PC-9 (cell line): ENCODE measurements around the gene DUOXA1. TPM values are rescaled to one million over a fixed set of nuclear protein-coding genes. Genes with fewer than 3 reads are reported as not detected.

Source experiments
- Bru-seq: library from RNA; stranded (reverse); fragments of 400-500 nt; gene quantifications from one replicate; lab custom pipeline; 2021; lab: Mats Ljungman, UMichigan
- BruChase-seq, 2 experiments: library from RNA; stranded (reverse); fragments of 400-500 nt; gene quantifications; one replicate each; lab custom pipeline; 2021; lab: Mats Ljungman, UMichigan
- BruUV-seq: library from RNA; stranded (reverse); fragments of 400-500 nt; replicated peaks from 2 replicates; lab custom pipeline; 2021; lab: Mats Ljungman, UMichigan
- CTCF ChIA-PET: fragments of 300-600 bp; sonication (Branson Sonifier 250); formaldehyde crosslinking; loops from one replicate; lab custom pipeline; 2022; ENCODE audit warnings: antibody characterized with exemption; lab: Charles Lee
- POLR2A ChIA-PET: fragments of 300-600 bp; sonication (Branson Sonifier 250); formaldehyde crosslinking; loops from one replicate; lab custom pipeline; 2022; ENCODE audit warnings: antibody characterized with exemption; ENCODE audit not compliant: unreplicated experiment; lab: Charles Lee
- DNase-seq, 2 experiments: peaks; one replicate each; pipeline versions ENCODE4 v3.0.0 to v3.0.0-alpha.2; 2015 to 2022; ENCODE audit warnings: mixed read lengths in 1 of 2
- H2AFZ ChIP-seq: fragments of 200-600 bp; sonication (generic); 2 replicates; pipeline ENCODE4 v1.8.1; 2017; ENCODE audit warnings: antibody characterized with exemption
- H3F3A ChIP-seq: fragments of 200-600 bp; sonication (generic); 2 replicates; pipeline ENCODE4 v1.8.1; 2017; ENCODE audit warnings: antibody characterized with exemption, mild to moderate bottlenecking, low read depth; ENCODE audit not compliant: insufficient read depth
- H3K27ac ChIP-seq: fragments of 200-600 bp; sonication (generic); 2 replicates; pipeline ENCODE4 v1.6.1; 2016; ENCODE audit warnings: mixed run types
- H3K27me3 ChIP-seq: fragments of 200-600 bp; sonication (generic); 2 replicates; pipeline ENCODE4 v1.6.1; 2016; ENCODE audit warnings: low read depth, mixed run types; ENCODE audit not compliant: insufficient read depth
- H3K36me3 ChIP-seq: fragments of 200-600 bp; sonication (generic); 2 replicates; pipeline ENCODE4 v1.6.1; 2016; ENCODE audit warnings: low read depth, mixed run types
- H3K4me1 ChIP-seq: fragments of 200-600 bp; sonication (generic); replicated peaks from 2 replicates; pipeline ENCODE4 v1.6.1; 2016; ENCODE audit warnings: mixed run types; ENCODE audit not compliant: insufficient read depth
- H3K4me2 ChIP-seq: fragments of 200-600 bp; sonication (generic); 2 replicates; pipeline ENCODE4 v1.6.1; 2017; ENCODE audit warnings: mixed run types
- H3K4me3 ChIP-seq: fragments of 200-600 bp; sonication (generic); 2 replicates; pipeline ENCODE4 v1.6.1; 2016; ENCODE audit warnings: mixed run types
- H3K79me2 ChIP-seq: fragments of 200-600 bp; sonication (generic); 2 replicates; pipeline ENCODE4 v1.6.1; 2017; ENCODE audit warnings: low read depth, mixed run types
- H3K9me2 ChIP-seq: fragments of 200-600 bp; sonication (generic); 2 replicates; pipeline ENCODE4 v1.8.1; 2017; ENCODE audit warnings: mild to moderate bottlenecking; ENCODE audit not compliant: insufficient read depth
- H3K9me3 ChIP-seq: fragments of 200-600 bp; sonication (generic); 2 replicates; pipeline ENCODE4 v1.8.1; 2016; ENCODE audit warnings: low read depth; ENCODE audit not compliant: insufficient read depth
- H4K20me1 ChIP-seq: fragments of 200-600 bp; sonication (generic); 2 replicates; pipeline ENCODE4 v1.8.1; 2017; ENCODE audit not compliant: insufficient read depth
- CTCF ChIP-seq: fragments of 200-600 bp; sonication (generic); conservative IDR thresholded peaks from 2 replicates; pipeline ENCODE4 v1.6.1; 2017; ENCODE audit warnings: mixed run types, antibody characterized with exemption, mild to moderate bottlenecking, moderate library complexity
- EZH2 ChIP-seq: fragments of 200-600 bp; sonication (generic); IDR thresholded peaks from 2 replicates; pipeline ENCODE4 v1.8.0; 2017; ENCODE audit warnings: antibody characterized with exemption, low read depth
- intact Hi-C: fragments of 100-400 bp; cut with micrococcal nuclease; formaldehyde crosslinking; loops from one replicate; pipeline ENCODE4 v1.10.0; 2022; ENCODE audit not compliant: unreplicated experiment
- long read RNA-seq: library from polyadenylated mRNA; stranded (forward); transcript quantifications from one replicate; pipeline ENCODE4 v2.0.0, GENCODE V29; 2022
- total RNA-seq: library from RNA; stranded (reverse); gene quantifications from 2 replicates; pipeline ENCODE4 v1.2.3, GENCODE V29; 2021

DUOXA1 gene
- 0.33 and 0.75 TPM in 2 replicates for total RNA-seq
- percentile 17 among the genes with signal in this experiment for Bru-seq, nascent RNA
- BruChase-seq, experiment 1, labeled RNA remaining after a 2-hour chase, result percentile 40 among the genes with signal in this experiment
- percentile 23 among the genes with signal in this experiment for BruChase-seq, experiment 2, labeled RNA remaining after a 6-hour chase
- long read RNA-seq, result 0 reads

DNA sequence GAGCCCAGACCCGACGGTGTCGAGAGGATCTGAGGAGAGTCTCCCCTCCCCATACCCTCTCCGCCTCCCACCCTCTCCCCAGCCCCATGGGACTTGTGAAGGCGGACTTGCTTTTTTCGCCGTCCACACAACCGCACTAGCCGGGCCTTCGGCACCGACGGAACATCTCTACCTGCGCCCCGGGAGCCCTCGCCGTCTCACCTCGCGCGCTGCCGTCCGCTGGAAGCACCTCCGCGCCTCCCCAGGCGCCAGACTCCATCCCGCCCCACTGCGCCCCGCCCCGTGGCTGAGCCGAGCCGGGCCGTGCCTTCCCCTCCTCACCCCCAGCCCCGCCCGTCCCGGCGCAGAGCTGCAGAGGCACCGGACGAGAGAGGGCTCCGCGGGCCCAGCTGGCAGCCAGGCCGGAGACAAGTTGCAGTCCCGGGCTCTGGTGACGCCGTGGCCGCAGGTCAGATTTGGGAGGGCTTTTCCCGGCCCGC is at the start of gene DUOXA1, which contains the start of gene DUOX1:
DUOXA1 (minus strand) TSS at position 229 of the 479 bp plus-strand sequence. CDS start 6,865 bp downstream, outside the sequence.
DUOX1 (plus strand) TSS at position 344 of the 479 bp plus-strand sequence. CDS start 1,973 bp downstream, outside the sequence.
- H3K27me3 ChIP-seq, result no peaks in the 10 kb centered on the region
- H3K36me3 ChIP-seq, result no peaks in the 10 kb centered on the region
- H4K20me1 ChIP-seq, result no peaks in the 10 kb centered on the region
- no peak within 1 kb of the TSS for H3K4me2 ChIP-seq
- TF ChIP-seq CTCF, result no peak
- TF ChIP-seq EZH2, result no peak
- H3K4me1 ChIP-seq, result no peaks in the 10 kb centered on the region
- no peaks in the 10 kb centered on the region for H3K79me2 ChIP-seq
- no peaks in the 10 kb centered on the region for H3K9me2 ChIP-seq
- no peak for DNase-seq
- no peak within 1 kb of the TSS for H2AFZ ChIP-seq
- H3K9me3 ChIP-seq, result no peaks in the 10 kb centered on the region
- H3K27ac ChIP-seq, result no peak within 1 kb of the TSS
- BruUV-seq, result no TSS peak
- H3K4me3 ChIP-seq, result no peak within 1 kb of the TSS
- H3F3A ChIP-seq, result no peaks in the 10 kb centered on the region
- POLR2A ChIA-PET, result no interaction called here
- CTCF ChIA-PET, result interaction anchor here (0.6 kb wide), 1 partner anchor 33 kb away, joined by 11 read pairs; no protein-coding TSS in a partner anchor
- intact Hi-C loops, result loop anchor here (10.0 kb wide), 1 partner anchor 485 kb away; no protein-coding TSS in a partner anchor

DNA sequence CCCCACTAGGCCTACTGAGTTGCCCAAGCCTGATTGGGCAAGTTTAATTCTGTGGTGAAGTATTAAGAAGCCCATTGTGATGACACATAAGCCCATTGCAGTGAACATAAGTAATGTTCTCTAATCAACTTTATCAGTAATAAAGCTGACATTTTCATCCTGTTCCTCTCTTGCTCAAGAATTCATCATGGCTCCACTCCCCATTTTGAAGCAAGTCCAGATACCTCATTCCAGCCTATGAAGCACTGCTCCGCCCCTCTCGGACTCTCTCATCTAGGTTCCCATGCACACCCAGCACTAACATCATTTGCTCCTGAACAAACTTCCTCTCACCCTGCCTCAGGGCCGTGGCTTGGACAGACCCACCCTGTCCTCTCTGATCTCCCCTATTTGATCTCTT is 47.6 kb upstream of the DUOXA1 start:
- DNase-seq, result no peak
- H3K27me3 ChIP-seq, result no peaks in the 10 kb centered on the region
- H3F3A ChIP-seq, result no peaks in the 10 kb centered on the region
- H3K79me2 ChIP-seq, result no peaks in the 10 kb centered on the region
- no peaks in the 10 kb centered on the region for H3K9me2 ChIP-seq
- H3K4me2 ChIP-seq, result no peak overlapping the region
- H3K36me3 ChIP-seq, result no peaks in the 10 kb centered on the region
- no peaks in the 10 kb centered on the region for H4K20me1 ChIP-seq
- H3K4me1 ChIP-seq, result no peaks in the 10 kb centered on the region
- TF ChIP-seq EZH2 (no peak), CTCF (no peak)
- intact Hi-C loops, result no loop called here
- CTCF ChIA-PET, result no interaction called here
- no TSS peak for BruUV-seq
- no peak overlapping the region for H3K4me3 ChIP-seq
- no peak overlapping the region for H2AFZ ChIP-seq
- H3K9me3 ChIP-seq, result no peaks in the 10 kb centered on the region
- H3K27ac ChIP-seq, result no peak overlapping the region
- POLR2A ChIA-PET, result no interaction called here

DNA sequence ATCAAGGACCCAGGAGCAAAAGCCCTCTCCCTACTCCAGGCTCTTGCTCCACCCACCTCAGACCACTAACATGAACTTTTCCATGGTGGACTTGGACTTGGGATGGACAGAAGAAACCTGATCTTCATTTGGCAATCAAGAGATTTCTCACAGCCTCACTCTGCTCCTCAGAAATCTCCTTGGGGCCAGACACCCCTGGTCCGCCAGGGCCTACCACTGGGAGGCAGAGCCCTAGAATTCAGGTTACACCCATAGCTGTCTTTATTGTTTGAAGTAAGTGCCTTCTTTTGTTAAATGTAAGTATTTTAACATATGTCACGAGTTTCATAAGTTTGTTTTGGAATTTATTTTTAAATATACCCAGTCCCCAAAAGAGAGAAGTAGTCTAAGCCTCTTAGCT is 44.9 kb upstream of the DUOXA1 start:
- no peaks in the 10 kb centered on the region for H3K79me2 ChIP-seq
- no peak overlapping the region for H2AFZ ChIP-seq
- no peaks in the 10 kb centered on the region for H3K4me1 ChIP-seq
- no peaks in the 10 kb centered on the region for H3K27me3 ChIP-seq
- no peak for DNase-seq
- H3K9me3 ChIP-seq, result no peaks in the 10 kb centered on the region
- H3K36me3 ChIP-seq, result no peaks in the 10 kb centered on the region
- intact Hi-C loops, result no loop called here
- ChIA-PET CTCF (interaction anchor here (0.6 kb wide), 1 partner anchor 118 kb away, joined by 3 read pairs; no protein-coding TSS in a partner anchor), POLR2A (no interaction called here)
- H3K27ac ChIP-seq, result no peak overlapping the region
- no peak overlapping the region for H3K4me2 ChIP-seq
- TF ChIP-seq CTCF, result no peak
- H4K20me1 ChIP-seq, result no peaks in the 10 kb centered on the region
- no peaks in the 10 kb centered on the region for H3F3A ChIP-seq
- H3K9me2 ChIP-seq, result no peaks in the 10 kb centered on the region
- H3K4me3 ChIP-seq, result no peak overlapping the region
- BruUV-seq, result no TSS peak
